Liver (tissue), 9 donors: ENCODE data around the gene S100A16. TPM values are rescaled to one million over a fixed set of nuclear protein-coding genes. Genes with fewer than 3 reads are reported as not detected.
A peak's percentile ranks its signal among the peaks of the same experiment; 100 is the strongest.

Experiments used
- DNase-seq: peaks from one replicate; pipeline ENCODE4 v3.0.0-alpha.2; 2017; ENCODE audit warnings: low spot score
- H3K27ac ChIP-seq, 2 donors: one replicate each; pipeline ENCODE4 v1.7.0; 2013; ENCODE audit warnings: inconsistent platforms in 2 of 2, low read length in 2 of 2, control low read depth in 1 of 2, low read depth in 1 of 2, mild to moderate bottlenecking in 1 of 2
- H3K27me3 ChIP-seq, 4 donors: one replicate each; pipeline versions ENCODE4 v1.6.1 to v1.7.0; 2013; ENCODE audit warnings: low read length in 3 of 4, inconsistent platforms in 1 of 4, mild to moderate bottlenecking in 1 of 4, moderate library complexity in 1 of 4; ENCODE audit not compliant: control insufficient read depth in 4 of 4, insufficient read depth in 4 of 4
- H3K36me3 ChIP-seq, 4 donors: one replicate each; pipeline versions ENCODE4 v1.6.1 to v1.7.0; 2013; ENCODE audit warnings: low read length in 3 of 4, mild to moderate bottlenecking in 3 of 4, low read depth in 1 of 4, moderate library complexity in 1 of 4; ENCODE audit not compliant: control insufficient read depth in 4 of 4, insufficient read depth in 3 of 4
- H3K4me1 ChIP-seq, 4 donors: one replicate each; pipeline versions ENCODE4 v1.6.1 to v1.7.0; 2013; ENCODE audit warnings: low read length in 3 of 4, mild to moderate bottlenecking in 3 of 4, moderate library complexity in 1 of 4; ENCODE audit not compliant: control insufficient read depth in 4 of 4, insufficient read depth in 4 of 4
- H3K4me3 ChIP-seq, 3 donors: one replicate each; pipeline versions ENCODE4 v1.6.1 to v1.7.0; 2013; ENCODE audit warnings: low read length in 3 of 3, control low read depth in 1 of 3, low read depth in 1 of 3, mild to moderate bottlenecking in 1 of 3
- H3K9ac ChIP-seq, 2 donors: one replicate each; pipeline ENCODE4 v1.7.0; 2013; ENCODE audit warnings: low read length in 2 of 2, mild to moderate bottlenecking in 2 of 2, moderate library complexity in 2 of 2, control low read depth in 1 of 2, low read depth in 1 of 2
- H3K9me3 ChIP-seq, 4 donors: one replicate each; pipeline versions ENCODE4 v1.6.1 to v1.7.0; 2013; ENCODE audit warnings: low read length in 3 of 4; ENCODE audit not compliant: control insufficient read depth in 4 of 4
- FOXA1 ChIP-seq: IDR thresholded peaks from 2 replicates; pipeline ENCODE4 v1.6.1; 2016; ENCODE audit warnings: antibody characterized with exemption
- FOXA2 ChIP-seq: IDR thresholded peaks from 2 replicates; pipeline ENCODE4 v1.6.1; 2016; ENCODE audit warnings: antibody characterized with exemption
- GABPA ChIP-seq, 2 donors: IDR thresholded peaks in 1 of 2; conservative IDR thresholded peaks in 1 of 2; 2 replicates each; pipeline ENCODE4 v1.6.1; 2016; ENCODE audit warnings: antibody characterized with exemption in 2 of 2, mild to moderate bottlenecking in 1 of 2, moderate library complexity in 1 of 2
- HNF4A ChIP-seq, 2 donors: conservative IDR thresholded peaks; 2 replicates each; pipeline ENCODE4 v1.6.1; 2016; ENCODE audit warnings: antibody characterized with exemption in 2 of 2, mild to moderate bottlenecking in 2 of 2
- HNF4G ChIP-seq: IDR thresholded peaks from 2 replicates; pipeline ENCODE4 v1.6.1; 2016; ENCODE audit warnings: antibody characterized with exemption
- JUND ChIP-seq, 2 donors: IDR thresholded peaks; 2 replicates each; pipeline ENCODE4 v1.6.1; 2016; ENCODE audit warnings: antibody characterized with exemption in 2 of 2
- NR2F2 ChIP-seq: IDR thresholded peaks from 2 replicates; pipeline ENCODE4 v1.6.1; 2016; ENCODE audit warnings: antibody characterized with exemption
- RAD21 ChIP-seq, 2 donors: IDR thresholded peaks; 2 replicates each; pipeline ENCODE4 v1.6.1; 2016; ENCODE audit warnings: antibody characterized with exemption in 2 of 2, mild to moderate bottlenecking in 2 of 2
- RXRA ChIP-seq, 2 donors: IDR thresholded peaks; 2 replicates each; pipeline ENCODE4 v1.6.1; 2017 to 2018; ENCODE audit warnings: antibody characterized with exemption in 2 of 2, mild to moderate bottlenecking in 1 of 2
- SP1 ChIP-seq: IDR thresholded peaks from 2 replicates; pipeline ENCODE4 v1.6.1; 2018; ENCODE audit warnings: antibody characterized with exemption, mild to moderate bottlenecking
- TAF1 ChIP-seq: conservative IDR thresholded peaks from 2 replicates; pipeline ENCODE4 v1.6.1; 2016; ENCODE audit warnings: antibody characterized with exemption, mild to moderate bottlenecking
- YY1 ChIP-seq: IDR thresholded peaks from 2 replicates; pipeline ENCODE4 v1.6.1; 2016; ENCODE audit warnings: antibody characterized with exemption, mild to moderate bottlenecking
- WGBS: extraction: QIAGEN DNeasy Blood & Tissue Kit; methylation state at CpG from one replicate; pipeline ENCODE4 v1.1.7; 2013; 5-methylcytosine and 5-hydroxymethylcytosine counted together
- polyA plus RNA-seq, 2 donors: library from polyadenylated mRNA; stranded (reverse) in 1 of 2; unstranded in 1 of 2; fragments of 200-250 nt in 1 of 2; fragments of >200 nt in 1 of 2; fragmentation: Nextera tagmentation in 1 of 2; extraction: Ambion mirVana in 1 of 2; gene quantifications; one replicate each; pipeline versions ENCODE4 v1.2.1 to v1.2.3, GENCODE V29; 2013 to 2015
- total RNA-seq, 2 donors: library from RNA; depleted of rRNA; stranded (reverse); fragments of >200 nt; gene quantifications; one replicate each; pipeline ENCODE4 v1.2.3, GENCODE V29; 2014
- TF ChIP-seq, protein P1 (sequence below): IDR thresholded peaks from 2 replicates; pipeline ENCODE4 v1.6.1; 2016; ENCODE audit warnings: antibody characterized with exemption
- TF ChIP-seq, protein P2 (sequence below): IDR thresholded peaks from 2 replicates; pipeline ENCODE4 v1.6.1; 2016; ENCODE audit warnings: antibody characterized with exemption
- TF ChIP-seq, protein P3 (sequence below): IDR thresholded peaks from 2 replicates; pipeline ENCODE4 v1.6.1; 2016; ENCODE audit warnings: antibody characterized with exemption, mild to moderate bottlenecking
- TF ChIP-seq, protein P4 (sequence below): IDR thresholded peaks from 2 replicates; pipeline ENCODE4 v1.6.1; 2016; ENCODE audit warnings: antibody characterized with exemption
- TF ChIP-seq, protein P5 (sequence below): fragments of 150-350 bp; IDR thresholded peaks from 2 replicates; pipeline ENCODE4 v1.5.1; 2017; ENCODE audit warnings: improper control_type of control experiment, low read depth, low read length; ENCODE audit not compliant: missing input control
- donor health status: healthy.
- donor health status: healthy.
- donor health status: healthy.
- donor health status: healthy.
- donor health status: healthy.

Gene S100A16
- total and polyA plus RNA-seq, 4 donors = 27.3 to 142 (median 81.8) TPM

DNA sequence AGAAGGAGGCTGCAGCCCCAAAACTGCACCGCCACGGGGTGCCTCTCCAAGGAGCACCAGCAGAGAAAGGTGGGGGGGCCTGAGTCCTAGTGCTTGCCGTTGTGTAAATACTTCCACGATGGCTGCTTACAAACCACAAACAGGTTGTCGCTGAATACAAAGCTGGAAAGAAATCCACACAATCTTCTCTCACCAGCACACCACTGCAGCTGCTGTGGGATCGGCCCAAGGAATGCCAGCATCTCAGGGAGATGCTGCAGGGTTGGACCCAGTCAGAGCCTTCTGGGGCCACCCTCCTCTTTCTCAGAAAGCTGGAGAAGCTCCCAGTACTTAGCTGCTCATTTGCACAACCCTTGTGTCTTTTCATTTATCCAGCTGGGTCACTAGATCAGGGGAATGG is 6.2 kb upstream of the S100A16 start:
- no peaks in the 10 kb centered on the region for H3K9me3 ChIP-seq
- no peak overlapping the region for H3K27ac ChIP-seq
- H3K27me3 ChIP-seq = no peaks in the 10 kb centered on the region
- no peak for DNase-seq
- H3K4me1 ChIP-seq = peaks cover 6 to 28% (median 17%) of the 10 kb centered on the region in 4 donors
- no peak for TF ChIP-seq NR2F2
- TF ChIP-seq, protein P1, sequence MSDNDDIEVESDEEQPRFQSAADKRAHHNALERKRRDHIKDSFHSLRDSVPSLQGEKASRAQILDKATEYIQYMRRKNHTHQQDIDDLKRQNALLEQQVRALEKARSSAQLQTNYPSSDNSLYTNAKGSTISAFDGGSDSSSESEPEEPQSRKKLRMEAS = no peak
- WGBS = 96% methylated on average over 6 of the region's 6 CpGs
- no peak overlapping the region for H3K9ac ChIP-seq
- no peak overlapping the region for H3K4me3 ChIP-seq
- H3K36me3 ChIP-seq = no peaks in the 10 kb centered on the region

DNA sequence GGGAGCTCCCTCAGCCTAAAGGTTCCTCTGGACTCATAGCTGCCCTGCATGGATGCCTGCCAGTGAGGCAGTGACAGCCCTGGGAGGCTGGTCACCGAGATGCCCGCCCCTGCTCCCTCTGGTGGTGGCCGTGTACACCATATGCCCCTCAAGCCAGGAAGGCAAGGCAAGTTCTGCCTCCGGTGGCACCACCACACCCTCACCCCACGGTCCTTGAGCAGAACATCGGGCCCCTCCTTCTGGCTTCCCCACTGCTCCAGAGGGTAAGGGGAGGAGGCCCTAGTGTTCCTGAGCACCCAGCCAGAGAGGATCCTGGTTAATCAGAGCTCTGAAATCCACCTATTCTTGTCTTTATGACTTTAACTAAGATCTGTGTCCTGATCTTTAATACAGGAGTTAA is 4.7 kb upstream of the S100A16 start:
- H3K9me3 ChIP-seq = no peaks in the 10 kb centered on the region
- peak; percentile 92 for DNase-seq
- no peak overlapping the region for H3K4me3 ChIP-seq
- TF ChIP-seq RXRA (IDR thresholded peaks at IDR 0.05) (peak; percentile 9 to 26), FOXA1 (no peak), FOXA2 (no peak), GABPA (IDR thresholded peaks at IDR 0.05 in 1 of 2, conservative IDR thresholded peaks at IDR 0.05 in 1 of 2) (no peak), HNF4G (no peak), NR2F2 (no peak), JUND (IDR thresholded peaks at IDR 0.05) (no peak), TAF1 (no peak), HNF4A (conservative IDR thresholded peaks at IDR 0.05) (peak; percentile 37 to 47), RAD21 (IDR thresholded peaks at IDR 0.05) (peak; percentile 80 to 92), SP1 (peak; percentile 32), YY1 (no peak)
- TF ChIP-seq, protein P2, sequence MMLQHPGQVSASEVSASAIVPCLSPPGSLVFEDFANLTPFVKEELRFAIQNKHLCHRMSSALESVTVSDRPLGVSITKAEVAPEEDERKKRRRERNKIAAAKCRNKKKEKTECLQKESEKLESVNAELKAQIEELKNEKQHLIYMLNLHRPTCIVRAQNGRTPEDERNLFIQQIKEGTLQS = no peak
- TF ChIP-seq, protein P3, sequence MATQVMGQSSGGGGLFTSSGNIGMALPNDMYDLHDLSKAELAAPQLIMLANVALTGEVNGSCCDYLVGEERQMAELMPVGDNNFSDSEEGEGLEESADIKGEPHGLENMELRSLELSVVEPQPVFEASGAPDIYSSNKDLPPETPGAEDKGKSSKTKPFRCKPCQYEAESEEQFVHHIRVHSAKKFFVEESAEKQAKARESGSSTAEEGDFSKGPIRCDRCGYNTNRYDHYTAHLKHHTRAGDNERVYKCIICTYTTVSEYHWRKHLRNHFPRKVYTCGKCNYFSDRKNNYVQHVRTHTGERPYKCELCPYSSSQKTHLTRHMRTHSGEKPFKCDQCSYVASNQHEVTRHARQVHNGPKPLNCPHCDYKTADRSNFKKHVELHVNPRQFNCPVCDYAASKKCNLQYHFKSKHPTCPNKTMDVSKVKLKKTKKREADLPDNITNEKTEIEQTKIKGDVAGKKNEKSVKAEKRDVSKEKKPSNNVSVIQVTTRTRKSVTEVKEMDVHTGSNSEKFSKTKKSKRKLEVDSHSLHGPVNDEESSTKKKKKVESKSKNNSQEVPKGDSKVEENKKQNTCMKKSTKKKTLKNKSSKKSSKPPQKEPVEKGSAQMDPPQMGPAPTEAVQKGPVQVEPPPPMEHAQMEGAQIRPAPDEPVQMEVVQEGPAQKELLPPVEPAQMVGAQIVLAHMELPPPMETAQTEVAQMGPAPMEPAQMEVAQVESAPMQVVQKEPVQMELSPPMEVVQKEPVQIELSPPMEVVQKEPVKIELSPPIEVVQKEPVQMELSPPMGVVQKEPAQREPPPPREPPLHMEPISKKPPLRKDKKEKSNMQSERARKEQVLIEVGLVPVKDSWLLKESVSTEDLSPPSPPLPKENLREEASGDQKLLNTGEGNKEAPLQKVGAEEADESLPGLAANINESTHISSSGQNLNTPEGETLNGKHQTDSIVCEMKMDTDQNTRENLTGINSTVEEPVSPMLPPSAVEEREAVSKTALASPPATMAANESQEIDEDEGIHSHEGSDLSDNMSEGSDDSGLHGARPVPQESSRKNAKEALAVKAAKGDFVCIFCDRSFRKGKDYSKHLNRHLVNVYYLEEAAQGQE = no peak
- TF ChIP-seq, protein P1 = peak; percentile 29
- TF ChIP-seq, protein P4, sequence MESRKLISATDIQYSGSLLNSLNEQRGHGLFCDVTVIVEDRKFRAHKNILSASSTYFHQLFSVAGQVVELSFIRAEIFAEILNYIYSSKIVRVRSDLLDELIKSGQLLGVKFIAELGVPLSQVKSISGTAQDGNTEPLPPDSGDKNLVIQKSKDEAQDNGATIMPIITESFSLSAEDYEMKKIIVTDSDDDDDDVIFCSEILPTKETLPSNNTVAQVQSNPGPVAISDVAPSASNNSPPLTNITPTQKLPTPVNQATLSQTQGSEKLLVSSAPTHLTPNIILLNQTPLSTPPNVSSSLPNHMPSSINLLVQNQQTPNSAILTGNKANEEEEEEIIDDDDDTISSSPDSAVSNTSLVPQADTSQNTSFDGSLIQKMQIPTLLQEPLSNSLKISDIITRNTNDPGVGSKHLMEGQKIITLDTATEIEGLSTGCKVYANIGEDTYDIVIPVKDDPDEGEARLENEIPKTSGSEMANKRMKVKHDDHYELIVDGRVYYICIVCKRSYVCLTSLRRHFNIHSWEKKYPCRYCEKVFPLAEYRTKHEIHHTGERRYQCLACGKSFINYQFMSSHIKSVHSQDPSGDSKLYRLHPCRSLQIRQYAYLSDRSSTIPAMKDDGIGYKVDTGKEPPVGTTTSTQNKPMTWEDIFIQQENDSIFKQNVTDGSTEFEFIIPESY = no peak
- TF ChIP-seq, protein P5, sequence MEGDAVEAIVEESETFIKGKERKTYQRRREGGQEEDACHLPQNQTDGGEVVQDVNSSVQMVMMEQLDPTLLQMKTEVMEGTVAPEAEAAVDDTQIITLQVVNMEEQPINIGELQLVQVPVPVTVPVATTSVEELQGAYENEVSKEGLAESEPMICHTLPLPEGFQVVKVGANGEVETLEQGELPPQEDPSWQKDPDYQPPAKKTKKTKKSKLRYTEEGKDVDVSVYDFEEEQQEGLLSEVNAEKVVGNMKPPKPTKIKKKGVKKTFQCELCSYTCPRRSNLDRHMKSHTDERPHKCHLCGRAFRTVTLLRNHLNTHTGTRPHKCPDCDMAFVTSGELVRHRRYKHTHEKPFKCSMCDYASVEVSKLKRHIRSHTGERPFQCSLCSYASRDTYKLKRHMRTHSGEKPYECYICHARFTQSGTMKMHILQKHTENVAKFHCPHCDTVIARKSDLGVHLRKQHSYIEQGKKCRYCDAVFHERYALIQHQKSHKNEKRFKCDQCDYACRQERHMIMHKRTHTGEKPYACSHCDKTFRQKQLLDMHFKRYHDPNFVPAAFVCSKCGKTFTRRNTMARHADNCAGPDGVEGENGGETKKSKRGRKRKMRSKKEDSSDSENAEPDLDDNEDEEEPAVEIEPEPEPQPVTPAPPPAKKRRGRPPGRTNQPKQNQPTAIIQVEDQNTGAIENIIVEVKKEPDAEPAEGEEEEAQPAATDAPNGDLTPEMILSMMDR = peak; percentile 63
- no peak overlapping the region for H3K9ac ChIP-seq
- peak overlapping the region in 1 of 2 donors; percentile 58 for H3K27ac ChIP-seq
- H3K36me3 ChIP-seq = no peaks in the 10 kb centered on the region
- peaks cover 11 to 33% (median 21%) of the 10 kb centered on the region in 4 donors for H3K4me1 ChIP-seq
- WGBS = 5% methylated on average over 6 of the region's 6 CpGs
- no peaks in the 10 kb centered on the region for H3K27me3 ChIP-seq
